Ecto neural progenitor cell (in vitro differentiated cells): Measurements from ENCODE around the gene KHSRP.
"Not testable (repeated sequence)": the region's sequence is repeated elsewhere in the genome, so short reads cannot be mapped to it uniquely, and the experiment has no call there.

Source experiments
- DNase-seq: peaks from one replicate; pipeline ENCODE4 v3.0.0-alpha.2; 2018; ENCODE audit warnings: low spot score

KHSRP gene

DNA sequence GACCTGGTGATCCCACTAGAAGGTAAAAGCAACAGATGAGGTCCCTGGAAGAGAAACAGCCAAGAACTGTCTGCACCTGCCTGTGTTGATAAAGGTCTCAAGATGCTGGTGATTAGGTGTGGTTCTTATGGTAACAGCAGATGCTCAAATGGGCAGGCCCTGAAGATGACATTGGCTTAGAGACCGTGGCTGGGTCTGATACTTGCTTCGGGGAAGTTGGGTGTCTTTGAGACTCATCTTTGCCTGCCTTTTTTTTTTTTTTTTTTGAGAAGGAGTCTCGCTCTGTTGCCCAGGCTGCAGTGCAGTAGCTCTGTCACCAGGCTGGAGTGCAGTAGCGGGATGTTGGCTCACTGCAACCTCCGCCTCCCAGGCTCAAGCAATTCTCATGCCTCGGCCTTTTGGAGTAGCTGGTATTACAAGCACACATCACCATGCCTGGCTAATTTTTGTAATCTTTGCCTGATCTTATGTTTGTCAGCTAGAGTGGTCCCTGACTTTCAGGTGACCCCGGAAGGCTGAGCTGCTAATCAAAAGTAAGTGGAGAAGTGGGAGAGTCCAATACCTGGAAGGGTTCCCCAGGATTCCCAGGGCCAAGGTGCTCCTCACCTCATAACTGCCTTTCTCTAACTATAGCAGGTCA lies 27.1 kb upstream of the KHSRP start:
- DNase-seq: no peak

DNA sequence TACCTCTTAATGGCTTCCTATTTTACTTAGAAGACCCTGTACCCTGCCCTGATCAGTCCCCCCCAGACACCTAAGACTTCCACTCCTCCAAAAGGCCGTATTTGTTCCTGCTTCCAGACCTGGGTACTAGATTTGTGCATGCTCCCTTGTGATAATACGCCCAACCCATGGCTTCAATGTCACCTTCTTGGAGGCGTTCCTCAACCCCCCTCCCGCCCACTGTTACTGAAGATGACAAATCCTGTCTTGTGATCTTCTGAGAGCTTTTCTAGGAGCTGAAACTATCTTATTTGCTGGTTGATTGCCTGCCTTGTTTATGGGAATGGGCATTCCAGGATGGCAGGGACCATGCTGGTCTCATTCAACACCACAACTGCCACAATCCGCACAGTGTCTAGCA lies 25.6 kb upstream of the KHSRP start:
- no peak for DNase-seq

DNA sequence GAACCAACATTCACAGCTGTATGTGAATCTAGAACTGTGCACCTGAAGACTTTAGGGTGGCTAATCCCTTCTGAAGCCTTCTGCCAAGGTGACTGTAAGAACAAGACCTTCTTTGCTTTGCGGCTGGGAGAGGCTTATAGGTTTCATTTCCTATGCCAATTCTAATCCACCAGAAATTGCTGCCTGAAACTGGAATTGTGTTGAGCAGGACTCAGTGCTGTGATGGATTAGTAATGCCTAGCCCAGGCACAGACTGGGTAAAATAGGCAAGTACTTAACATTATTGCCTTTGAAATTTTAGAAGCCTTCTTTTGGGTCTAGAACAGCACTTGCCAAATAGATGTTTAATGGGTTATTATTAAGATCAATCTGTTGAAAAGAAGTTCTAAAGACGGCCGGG lies 23.4 kb upstream of the KHSRP start:
- DNase-seq: no peak

GRCh38 chr19:6446452-6446851 lies 21.8 kb upstream of the KHSRP start:
- DNase-seq: no peak

- no peak for DNase-seq
Observed at GRCh38 chr19:6443986-6444385, 19.4 kb upstream of the KHSRP start.

DNA sequence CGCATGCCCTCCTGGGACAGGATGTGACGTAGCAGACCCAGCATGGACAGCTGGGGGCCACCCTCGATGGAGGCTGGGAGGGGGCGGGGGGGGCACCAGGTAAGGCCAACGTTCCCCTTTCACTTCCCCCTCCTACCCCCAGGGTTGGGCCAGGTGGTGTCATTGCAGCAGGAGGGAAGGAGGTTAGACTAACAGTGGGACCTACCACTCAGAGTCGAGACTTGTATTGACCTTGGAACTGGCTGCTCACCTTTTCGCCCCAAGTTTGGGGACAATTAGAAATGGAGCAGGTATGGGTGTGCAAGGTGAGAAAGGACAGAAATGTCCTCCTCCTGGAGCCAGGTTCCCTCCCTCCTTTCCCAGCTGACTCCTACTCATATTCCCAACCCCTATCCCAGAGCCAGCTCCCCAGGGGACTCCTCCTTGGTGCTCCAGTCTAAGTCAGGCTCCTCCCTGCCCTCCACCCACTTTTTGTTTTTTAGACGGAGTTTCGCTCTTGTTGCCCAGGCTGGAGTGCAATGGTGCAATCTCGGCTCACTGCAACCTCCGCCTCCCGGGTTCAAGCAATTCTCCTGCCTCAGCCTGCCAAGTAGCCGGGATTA lies 17.6 kb upstream of the KHSRP start:
- no peak for DNase-seq

GRCh38 chr19:6440905-6441304 lies 16.3 kb upstream of the KHSRP start:
- no peak for DNase-seq

DNA sequence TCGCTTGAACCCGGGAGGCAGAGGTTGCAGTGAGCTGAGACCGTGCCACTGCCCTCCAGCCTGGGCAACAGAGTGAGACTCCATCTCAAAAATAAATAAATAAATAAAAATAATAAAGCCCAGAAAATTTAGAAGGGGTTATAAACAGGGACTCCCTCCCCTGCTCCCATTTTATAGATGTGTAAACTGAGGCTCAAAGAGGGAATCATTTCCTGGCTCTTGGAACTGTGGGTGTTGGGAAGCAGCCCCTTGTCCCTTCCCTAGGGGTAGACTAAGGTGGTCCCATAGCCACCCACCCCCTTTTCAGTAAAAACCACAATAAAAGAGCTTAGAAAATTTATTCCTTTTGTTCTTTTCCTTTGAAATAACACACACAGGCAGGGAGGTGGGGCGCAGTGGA lies 15.1 kb upstream of the KHSRP start:
- DNase-seq: no peak

DNA sequence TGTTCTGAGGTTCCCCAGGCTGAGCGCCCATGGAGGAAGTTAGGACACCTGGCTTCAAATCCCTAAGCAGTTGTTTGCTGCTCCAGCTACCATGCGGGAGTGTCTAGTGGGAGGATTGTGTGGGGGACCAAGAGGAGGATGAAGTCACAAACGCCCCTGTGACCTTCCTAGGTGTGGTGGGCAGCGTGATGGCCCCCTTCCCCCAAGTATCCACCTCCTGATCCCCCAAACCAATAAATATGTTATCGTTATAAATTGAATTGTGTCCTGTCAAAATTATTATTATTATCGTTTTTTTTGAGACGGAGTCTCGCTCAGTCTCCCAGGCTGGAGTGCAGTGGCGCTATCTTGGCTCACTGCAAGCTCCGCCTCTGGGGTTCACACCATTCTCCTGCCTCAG lies 9.1 kb upstream of the KHSRP start, which contains the start of gene SLC25A41:
SLC25A41 (minus strand) TSS at position 101 of the 400 bp plus-strand sequence; CDS start at position 31, 70 bp downstream.
- DNase-seq: no peak

- no peak for DNase-seq
Observed at GRCh38 chr19:6433165-6433564, 8.6 kb upstream of the KHSRP start.

- DNase-seq: no peak
Observed at GRCh38 chr19:6431891-6432290, 7.3 kb upstream of the KHSRP start.

- DNase-seq: no peak
Observed at GRCh38 chr19:6429419-6430221, 5.0 kb upstream of the KHSRP start.

GRCh38 chr19:6428692-6429418 lies 4.2 kb upstream of the KHSRP start:
- DNase-seq: not testable (repeated sequence)

DNA sequence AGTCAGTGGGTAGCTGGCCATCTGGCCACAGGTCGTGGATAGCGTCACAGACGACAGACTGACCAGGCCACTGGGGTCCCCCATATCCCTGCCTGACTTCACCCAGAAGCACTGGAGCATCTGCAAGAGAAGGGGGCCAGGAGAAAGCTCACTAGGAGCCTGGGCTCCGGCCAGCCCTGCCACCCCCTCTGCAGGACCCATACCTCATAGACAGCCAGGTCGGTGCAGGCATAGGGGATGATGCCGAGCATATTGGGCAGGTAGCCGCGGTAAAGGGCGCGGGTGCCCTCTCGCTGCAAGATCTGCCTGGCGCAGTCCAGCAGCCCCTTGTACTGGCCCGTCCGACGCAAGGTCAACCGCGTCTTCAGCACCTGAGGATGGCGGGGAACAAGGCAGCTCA lies 2.5 kb upstream of the KHSRP start:
- no peak for DNase-seq

DNA sequence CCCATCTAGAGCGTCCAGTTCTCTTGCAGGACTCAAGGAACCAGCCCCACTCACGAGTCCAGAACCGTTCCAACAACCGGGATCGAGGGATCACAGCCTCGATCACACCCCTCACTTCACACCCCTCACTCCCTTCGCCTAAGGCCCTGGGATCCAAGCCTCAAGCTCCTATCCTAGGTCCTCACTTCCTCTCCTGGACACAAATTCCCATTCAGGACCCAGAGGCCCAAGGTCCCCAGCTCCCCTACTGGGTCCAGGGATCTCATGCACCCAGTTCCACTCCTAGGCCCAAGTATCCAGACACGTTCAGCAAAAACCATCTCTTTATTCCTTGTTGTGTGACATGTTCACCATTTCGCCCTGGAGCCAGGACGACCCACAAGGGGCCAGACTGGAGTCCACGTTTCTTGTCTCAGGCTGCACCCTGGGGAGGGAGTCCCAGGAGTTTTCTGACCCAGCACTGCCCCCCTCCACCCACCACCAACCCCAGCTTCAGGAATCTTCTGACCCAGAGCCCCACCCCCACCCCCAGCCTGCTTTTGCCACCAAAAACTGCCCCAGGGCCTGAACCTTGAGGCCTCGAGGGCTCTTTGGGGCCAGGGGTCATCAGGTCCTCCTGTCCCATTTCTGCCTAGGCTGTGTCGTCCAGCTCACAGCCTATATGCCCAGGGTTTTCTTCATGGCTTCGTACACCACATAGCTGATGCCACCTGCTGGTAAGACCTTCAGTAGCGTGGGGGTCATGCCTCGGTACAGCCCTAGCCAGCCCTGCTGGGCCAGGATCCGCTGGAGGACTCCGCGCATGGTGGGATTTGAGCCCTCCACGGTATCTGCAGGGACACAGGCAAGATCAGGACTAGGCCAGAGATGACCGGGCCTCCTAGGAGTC lies 1.4 kb upstream of the KHSRP start:
- no peak for DNase-seq

DNA sequence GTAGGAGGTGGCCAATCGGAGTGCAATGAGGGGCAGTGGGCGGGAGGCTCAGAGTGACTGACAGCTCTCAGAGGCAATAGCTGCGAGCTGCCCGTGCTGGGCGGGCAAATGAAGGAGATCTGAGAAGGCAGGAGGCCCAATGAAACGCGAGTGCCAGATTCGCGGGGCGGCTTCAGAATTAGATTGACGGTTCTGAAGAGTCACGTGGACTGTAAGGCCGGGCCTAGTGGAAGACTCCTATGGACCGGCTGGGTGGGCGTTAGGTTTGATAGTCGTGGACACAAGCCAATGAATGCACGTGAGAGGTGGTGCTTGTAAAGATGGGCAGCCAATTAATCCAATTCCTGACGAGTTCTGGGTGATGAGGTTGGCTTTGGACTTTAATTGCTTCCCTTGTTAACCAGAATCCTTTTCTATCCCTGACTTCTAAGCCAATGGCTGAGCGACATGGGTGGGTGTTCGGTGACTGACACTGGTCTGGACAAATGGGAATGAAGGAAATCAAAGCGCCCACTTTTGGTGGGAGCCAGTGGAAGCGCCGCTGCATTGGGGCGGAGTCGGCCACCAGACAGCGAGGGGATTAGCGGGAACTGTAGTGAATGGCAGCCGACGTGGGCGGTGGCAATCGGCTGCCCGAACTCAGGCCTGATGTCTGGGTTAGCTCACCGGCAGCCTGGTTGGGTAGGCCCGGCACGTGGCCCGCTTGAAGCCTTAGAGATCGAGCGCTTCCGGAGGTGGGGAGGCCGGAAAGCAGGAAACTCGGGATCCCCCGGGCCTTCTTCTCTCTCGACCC lies 524 bp upstream of the KHSRP start:
- peak; percentile 99 for DNase-seq

DNA sequence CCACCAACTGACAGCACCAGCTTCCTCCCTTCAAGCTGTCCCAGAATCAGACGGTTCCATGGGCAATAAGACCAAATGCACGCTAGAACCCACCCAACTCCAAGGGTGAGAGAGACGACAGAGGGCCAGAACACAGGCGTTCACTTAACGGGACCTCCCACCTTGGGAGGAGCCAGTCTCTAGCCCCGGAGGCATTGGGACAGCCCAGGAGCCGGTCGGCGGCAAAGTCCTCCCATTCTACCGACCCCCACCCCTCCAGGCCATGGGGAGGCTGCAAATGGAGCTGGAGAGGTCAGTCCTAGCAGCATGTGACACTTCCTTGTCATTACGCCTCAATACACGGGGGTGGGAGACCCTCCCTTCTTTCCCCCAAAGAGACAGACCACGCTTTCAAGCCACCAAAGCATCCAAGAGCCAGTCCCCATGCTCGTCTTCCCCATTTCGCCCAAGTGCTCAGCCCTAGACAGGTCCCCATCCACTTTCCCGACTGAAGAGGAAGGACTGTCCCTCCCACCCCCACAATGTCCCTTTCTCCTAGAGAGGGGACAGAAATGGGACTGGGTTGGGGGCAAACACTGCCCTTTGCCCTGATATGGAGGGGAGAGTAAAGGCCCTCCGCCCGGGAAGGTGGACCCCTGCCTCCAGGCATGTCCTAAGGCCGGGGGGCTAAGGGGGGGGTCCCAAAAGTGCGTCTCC lies 964 bp downstream of the KHSRP start:
- peak; percentile 79 for DNase-seq

GRCh38 chr19:6421075-6422014 lies 3.3 kb downstream of the KHSRP start:
- DNase-seq: no peak

GRCh38 chr19:6418562-6418932 lies 6.1 kb downstream of the KHSRP start:
- DNase-seq: no peak
